Erythroblast (primary cell): ENCODE data around the gene CYFIP1.

Experiments
- GATA1 ChIP-seq: IDR thresholded peaks from 2 replicates; pipeline ENCODE4 v1.6.1; 2011; ENCODE audit warnings: low read depth, mild to moderate bottlenecking, control low read depth, low read length, moderate library complexity
- POLR2A ChIP-seq: IDR thresholded peaks from 2 replicates; pipeline ENCODE4 v1.6.1; 2011; ENCODE audit warnings: mild to moderate bottlenecking, low read length

- no peak for TF ChIP-seq POLR2A
- no peak for TF ChIP-seq GATA1
These were observed 106.3 kb downstream of the CYFIP1 start for GRCh38 chr15:22873841-22874240.
